GM18508 (cell line): ENCODE measurements around the gene PSKH1.
"Not testable (repeated sequence)": the region's sequence is repeated elsewhere in the genome, so short reads cannot be mapped to it uniquely, and the experiment has no call there.

Experiments used
- ATAC-seq: cut with Tn5 transposase; IDR thresholded peaks from one replicate; pipeline ENCODE4 v1.9.1; 2021; ENCODE audit warnings: moderate number of reproducible peaks; ENCODE audit not compliant: insufficient read depth, unreplicated experiment

Gene PSKH1

GRCh38 chr16:67885545-67885944, 7.5 kb upstream of the PSKH1 start:
- ATAC-seq, result no peak

- ATAC-seq, result no peak
These were observed 7.1 kb upstream of the PSKH1 start for GRCh38 chr16:67885976-67886375.

DNA sequence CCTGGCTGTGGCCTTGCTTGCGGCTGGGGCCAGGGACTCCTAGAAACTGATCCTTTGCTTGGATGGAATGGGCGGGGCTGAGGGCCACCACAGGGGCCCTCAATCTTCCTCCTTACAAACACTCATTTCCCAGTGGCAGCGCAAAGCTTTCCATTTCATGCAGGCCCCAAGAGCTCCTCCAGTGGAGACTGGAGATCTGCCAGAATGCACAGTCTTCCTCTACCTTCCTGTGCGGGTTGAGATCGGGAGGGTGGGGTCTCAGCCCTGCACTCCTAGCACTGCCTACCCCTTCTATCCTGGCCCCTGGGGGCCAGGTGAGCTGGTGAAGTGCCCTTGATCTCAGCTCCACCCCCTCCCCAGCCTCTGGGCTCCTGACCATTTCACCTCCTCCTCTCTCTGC, 6.7 kb upstream of the PSKH1 start:
- ATAC-seq, result no peak

DNA sequence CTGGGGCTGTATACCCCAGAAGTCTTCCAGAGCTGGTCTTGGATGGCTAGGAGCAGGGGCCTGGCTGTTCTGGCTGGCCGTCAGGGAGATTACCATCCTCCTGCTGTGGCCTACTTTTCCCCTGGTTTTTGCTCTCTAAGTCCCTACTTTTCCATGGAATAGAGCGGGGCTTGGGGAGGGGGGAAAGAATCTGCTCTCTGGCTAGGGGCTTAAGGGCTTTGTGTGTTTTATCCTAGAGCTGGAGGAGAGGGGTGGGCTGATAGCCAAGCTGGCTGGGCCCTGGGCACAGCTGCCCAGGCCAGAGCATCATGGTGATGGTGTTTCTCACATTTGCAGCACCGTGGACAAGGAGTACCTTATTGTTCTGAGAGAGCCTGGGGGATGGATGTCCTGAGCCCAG, 4.7 kb upstream of the PSKH1 start:
- ATAC-seq, result no peak

GRCh38 chr16:67892375-67892774, 679 bp upstream of the PSKH1 start:
- no peak for ATAC-seq

DNA sequence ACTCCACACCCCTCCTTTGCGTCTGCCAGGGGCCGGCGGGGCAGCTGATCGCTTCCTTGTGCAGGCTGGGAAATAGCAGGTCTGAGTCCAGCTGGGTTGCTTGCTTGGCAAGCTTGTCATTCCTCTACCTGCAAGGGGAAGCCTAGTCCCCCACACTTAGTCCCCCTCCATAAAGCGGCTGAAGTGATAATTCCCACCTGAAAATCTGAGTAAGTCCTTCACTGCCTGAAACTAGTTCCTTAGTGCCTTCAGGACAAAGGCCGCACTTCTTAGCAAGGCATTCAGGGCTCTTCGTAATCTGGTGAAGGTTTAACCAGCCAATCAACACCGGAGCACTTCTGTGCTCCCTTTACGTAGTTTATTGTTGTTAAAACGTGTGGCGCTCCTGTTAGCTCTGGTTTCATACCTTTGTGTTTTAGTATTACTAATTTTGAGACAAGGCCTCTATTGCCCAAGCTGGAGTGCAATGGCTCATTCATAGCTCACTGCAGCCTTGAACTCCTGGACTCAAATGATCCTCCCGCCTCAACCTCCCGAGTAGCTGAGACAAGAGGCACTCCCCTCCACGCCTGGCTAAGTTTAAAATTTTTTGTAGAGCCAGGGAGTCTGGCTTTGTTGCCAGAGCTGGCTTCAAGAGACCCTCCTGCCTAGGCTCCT, 817 bp downstream of the PSKH1 start:
- no peak for ATAC-seq

DNA sequence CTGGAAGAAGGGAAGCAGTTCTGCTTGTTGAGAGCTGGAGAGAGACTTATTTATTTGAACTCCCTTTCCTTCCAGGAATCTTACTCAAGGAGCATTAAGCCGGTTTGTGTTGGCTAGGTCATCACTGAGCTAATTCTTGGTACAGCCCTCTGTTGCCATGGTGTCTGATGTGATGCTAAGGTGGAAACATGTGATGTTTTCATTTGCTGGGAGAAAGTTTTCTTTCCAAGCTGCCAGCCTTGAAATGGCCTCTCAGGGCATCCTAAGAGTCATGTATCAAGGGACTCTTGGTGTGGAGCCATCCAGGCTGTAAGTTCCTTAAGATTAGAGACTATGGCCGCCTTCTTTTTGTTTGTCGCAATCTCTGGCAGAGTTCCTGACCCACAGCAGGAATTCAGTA, 4.2 kb downstream of the PSKH1 start:
- ATAC-seq, result no peak

DNA sequence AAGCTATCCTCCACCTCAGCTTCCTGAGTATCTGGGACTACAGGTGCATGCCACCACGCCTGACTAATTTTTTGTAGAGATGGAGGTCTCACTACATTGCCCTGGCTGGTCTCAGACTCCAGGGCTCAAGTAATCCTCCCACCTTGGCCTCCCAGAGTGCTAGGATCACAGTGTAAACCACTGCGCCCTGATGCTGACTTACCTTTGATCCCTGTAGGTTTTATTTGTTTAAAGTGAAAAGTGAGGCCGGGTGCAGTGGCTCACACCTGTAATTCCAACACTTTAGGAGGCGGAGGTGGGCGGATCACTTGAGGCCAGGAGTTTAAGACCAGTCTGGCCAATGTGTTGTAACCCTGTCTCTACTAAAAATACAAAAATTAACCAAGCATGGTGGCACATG, 8.7 kb downstream of the PSKH1 start:
- ATAC-seq, result no peak

- ATAC-seq, result no peak
These were observed 9.8 kb downstream of the PSKH1 start for GRCh38 chr16:67902831-67903230.

GRCh38 chr16:67907397-67908180, 14.5 kb downstream of the PSKH1 start:
- no peak for ATAC-seq

- no peak for ATAC-seq
These were observed 16.1 kb downstream of the PSKH1 start for GRCh38 chr16:67909056-67909742.

GRCh38 chr16:67910158-67910557, 17.1 kb downstream of the PSKH1 start:
- no peak for ATAC-seq

GRCh38 chr16:67914758-67915495, 21.9 kb downstream of the PSKH1 start:
- no peak for ATAC-seq

DNA sequence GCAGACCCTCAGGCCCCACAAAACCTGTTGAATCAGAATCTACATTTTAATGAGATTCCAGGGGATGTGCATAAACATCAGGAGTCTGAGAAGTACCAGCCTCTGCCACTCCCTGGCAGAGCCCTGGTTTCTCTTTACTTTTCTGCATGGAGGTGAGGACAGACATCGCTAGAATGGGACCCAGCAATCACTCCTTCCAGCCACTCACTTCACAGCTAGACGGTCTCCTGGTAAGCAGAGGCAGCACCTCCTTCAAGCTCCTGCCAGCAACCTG, 22.4 kb downstream of the PSKH1 start:
- not testable (repeated sequence) for ATAC-seq

- no peak for ATAC-seq
These were observed 23.0 kb downstream of the PSKH1 start for GRCh38 chr16:67915831-67916723.

DNA sequence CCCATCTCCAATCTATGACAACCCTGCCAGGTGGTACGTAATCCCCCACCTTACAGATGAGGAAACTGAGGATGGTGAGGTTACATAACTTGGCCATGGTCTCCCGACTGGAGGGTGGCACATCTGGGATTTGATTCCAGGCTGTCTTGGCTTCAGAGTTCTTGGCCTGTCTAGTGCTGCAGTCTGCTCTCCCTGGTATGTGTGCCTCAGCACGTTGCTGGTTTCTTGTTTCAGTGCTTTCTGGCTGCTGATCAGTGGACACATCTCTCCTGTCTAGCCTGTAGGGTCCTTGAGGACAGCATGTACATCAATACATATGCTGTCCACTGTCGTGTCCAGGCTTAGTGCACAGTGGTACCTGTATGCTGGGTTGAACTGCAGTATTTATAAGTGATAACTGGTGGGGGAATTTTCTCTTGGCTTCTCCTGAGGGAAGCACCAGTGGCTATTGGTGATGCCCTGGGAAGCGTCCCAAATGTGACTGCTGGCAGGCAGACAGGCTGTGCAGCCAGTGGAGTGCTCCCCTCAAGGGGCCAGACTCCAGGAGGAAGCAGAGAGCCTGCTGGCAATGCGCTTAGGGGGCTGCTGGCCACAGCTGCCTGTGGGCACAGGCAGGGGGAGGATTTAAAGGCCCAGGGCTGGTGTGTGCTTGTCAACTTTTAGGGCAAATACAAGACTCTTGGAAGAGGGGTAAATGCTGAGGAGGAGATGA, 24.2 kb downstream of the PSKH1 start:
- no peak for ATAC-seq

DNA sequence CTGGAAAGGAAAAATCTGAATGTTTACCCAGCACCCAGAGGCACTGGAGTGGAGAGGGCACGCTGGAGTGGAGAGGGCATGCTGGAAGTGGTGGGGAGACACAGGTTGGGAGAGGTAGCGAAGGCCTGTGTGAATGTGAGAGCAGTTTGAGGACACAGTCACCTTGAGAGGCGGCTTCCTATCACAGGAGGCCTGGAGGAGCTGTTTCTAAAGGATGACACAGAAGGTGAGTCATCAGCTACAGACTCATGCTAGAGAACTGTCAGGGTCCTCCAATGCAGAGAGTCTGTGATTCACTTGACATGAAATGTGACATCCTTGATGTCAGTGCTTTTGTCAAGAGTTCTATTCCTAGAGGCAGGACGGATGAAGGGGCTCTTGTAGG, 24.8 kb downstream of the PSKH1 start:
- ATAC-seq, result no peak

GRCh38 chr16:67919622-67920221, 26.7 kb downstream of the PSKH1 start:
- ATAC-seq, result no peak

GRCh38 chr16:67922221-67922620, 29.2 kb downstream of the PSKH1 start:
- no peak for ATAC-seq
